ENCODE results near the gene FKBP7.
"Not testable (repeated sequence)": the region's sequence is repeated elsewhere in the genome, so short reads cannot be mapped to it uniquely, and the experiment has no call there.

Gene FKBP7

DNA sequence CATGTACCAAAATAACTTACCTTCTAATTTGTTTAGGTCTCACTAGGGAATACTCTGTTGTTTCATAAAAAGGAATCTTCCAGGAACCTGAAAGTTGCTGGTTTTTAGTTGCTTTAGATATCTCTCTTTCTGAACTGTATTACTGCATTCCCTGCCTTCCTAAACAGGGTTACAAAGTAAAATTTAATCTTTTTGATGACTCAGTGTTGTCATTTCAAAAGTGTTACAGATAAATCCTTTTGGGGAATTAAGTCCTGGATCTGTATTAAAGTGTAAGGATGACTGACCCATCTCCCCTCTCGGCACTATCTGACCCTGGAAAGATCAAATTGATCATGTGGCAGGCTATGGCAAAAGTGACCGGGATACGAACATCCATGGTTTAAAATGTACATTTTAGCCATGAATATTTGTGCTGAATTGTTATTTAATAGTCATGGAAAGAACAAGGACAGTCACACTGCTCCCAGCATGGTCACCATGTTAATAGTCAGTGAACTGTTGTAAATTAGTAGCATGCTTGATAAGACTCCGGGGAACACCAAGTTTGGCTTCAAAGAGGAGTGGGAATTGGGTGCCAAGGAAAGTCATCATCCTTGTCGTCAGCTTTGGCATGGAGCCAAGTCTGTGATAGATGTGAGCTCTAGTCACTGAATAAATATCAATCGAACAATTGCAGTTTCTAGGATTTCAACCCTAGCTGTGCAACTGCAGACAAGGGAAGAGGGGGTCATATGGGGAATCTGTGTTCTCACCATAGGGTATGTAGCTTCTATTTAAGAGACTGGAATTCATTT lies 6.0 kb upstream of the FKBP7 start:
- no peak for DNase-seq

DNA sequence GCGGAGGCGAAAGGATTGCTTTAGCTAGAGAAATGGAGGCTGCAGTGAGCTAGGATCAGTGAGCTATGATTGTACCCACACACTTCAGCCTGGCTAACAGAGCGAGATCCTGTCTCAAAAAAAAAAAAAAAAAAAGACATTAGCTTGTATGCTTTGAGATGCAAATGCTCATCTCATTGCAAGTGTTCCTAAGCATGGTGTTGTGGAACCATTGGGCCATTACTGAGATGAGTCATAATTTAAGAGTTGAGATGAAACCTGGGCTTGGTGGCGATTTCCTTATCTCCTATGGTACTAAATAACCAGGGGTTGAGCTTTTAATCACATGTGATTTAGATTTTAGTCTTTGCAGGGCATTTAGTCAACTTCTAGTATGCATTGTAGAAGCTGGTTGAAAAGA lies 4.0 kb upstream of the FKBP7 start:
- DNase-seq, result no peak

DNA sequence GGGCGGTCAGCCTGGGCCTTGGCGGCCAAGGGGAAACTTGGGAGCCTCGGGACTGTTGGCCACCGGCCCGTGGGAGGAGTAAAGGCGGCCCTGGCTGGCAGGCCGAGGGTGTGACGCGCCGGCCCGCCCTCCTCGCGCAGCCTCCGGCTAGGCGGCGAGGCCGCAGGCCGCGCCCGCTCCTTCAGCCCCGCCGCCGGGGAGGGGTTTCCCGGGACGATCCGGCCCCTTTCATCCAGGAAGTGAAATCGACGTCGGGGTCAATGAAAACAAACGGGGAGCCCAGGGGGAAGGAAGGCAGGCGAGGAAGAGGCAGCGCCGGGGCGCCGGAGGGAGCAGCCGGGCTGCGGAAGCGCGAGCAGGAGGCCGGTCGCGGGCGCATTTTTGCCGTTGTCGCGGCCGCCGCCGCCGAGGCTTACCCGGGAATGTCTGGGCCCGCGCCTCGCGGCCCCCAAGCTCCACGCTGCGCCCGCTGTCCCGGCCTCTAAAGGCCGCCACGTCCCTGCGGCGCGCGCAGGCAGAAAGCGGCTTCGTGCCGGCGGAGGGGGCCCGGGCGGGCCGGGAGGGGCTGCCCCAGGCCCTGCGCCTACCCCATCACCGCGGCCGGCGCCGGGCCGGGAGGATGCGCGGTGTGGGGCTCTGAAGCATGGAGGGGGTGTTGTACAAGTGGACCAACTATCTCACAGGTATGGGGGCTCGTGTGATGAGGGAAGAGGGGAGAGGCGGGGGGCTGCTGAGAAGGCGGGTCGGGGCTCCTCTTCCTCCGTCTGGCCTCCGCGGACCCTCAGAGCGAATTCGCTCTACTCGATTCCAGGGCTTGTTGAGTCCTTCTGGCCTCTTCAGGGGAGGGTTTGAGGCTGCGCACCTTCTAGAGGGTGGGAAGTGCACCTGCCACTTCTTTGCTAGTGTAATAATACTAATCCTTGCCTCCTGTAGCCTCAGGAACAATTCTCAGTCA lies 2.1 kb upstream of the FKBP7 start, which contains the start of gene PLEKHA3:
Gene PLEKHA3 (plus strand): TSS at position 231 of the 955 bp plus-strand sequence. CDS start 413 bp downstream, at position 644.
- peak; percentile 68 for DNase-seq

DNA sequence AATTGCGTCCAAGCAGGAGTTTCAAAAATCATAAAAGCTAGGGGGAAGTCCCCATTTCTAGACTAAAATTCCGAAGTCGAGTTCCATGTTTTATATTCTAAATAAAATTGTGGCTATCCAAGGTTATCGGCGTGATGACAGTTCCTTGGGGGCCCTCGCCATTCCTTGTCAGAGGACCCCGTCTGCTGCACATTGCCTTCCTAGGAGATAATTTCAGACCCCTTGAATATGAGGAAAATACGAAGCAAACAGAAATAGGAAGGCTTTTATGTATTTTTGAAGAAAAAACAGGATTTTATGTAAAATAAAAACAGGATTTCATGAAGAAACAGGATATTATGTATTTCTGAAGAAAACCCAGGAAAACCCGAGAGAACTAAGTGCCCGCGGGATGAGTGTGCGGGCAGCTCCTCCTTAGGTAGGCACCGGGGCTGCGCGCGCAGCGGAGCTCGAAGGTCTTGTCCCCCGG lies 1.4 kb upstream of the FKBP7 start:
- DNase-seq, result no peak

DNA sequence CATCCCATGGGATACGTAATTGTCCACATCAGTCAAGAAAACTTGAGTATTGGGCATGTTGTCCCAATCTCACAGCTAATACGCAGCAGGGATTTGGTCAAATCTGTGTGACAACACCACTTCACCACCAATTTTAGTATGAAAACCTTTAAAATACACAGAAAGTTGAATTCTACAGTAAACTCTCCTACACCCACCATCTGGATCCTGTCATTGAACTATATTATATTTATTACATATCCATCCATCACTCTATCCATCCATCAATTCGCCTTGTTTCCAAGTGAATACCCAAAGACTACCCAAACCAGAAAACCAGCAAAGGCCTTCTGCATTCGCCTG lies 846 bp upstream of the FKBP7 start:
- DNase-seq, result no peak

DNA sequence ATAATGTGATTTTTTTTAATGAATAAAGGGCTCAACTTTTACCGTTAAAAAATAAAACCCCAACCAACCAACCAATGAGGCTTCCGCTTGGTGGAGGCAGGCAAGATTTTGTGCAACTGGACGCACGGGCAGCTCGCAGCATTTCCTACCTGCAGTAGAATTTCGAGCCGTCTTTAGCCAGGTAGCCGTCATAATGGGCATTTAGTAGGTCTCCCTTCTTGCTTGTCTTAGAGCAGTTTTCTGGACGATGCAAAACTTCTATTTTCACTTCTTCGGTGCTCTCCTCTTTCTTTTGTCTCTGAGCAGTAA lies 316 bp downstream of the FKBP7 start:
- DNase-seq, result no peak

DNA sequence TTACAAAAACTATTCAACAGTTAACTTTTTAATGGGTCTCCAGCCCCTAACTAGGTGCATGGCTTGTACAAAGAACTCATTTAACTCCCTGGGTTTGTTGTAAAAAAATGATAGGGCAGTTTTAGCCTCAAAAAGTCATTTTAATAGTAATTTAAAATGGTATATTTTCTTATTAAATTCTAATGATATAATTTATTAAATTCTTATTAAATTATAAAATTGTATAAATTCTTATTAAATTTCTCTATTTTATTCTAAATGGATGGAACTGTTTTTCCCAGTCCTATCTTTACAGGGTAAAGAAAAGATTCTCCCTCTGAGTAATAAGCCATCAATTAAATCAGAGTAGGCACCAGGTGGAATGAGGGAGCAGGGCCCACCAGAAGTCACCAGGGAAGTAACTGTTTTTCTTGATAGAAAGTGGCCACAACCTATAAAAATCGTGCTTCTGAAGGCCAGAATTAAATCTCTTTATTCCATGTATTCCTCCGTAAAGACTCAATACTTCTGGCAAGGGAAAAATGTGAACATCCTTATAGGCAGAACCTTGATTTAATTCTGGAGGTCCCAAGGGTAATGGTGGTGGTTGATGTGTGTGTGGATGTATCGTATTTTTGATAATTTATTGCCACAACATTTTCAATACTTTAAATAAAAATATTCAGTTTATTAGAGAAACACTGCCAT lies 814 bp downstream of the FKBP7 start:
- no peak for DNase-seq

DNA sequence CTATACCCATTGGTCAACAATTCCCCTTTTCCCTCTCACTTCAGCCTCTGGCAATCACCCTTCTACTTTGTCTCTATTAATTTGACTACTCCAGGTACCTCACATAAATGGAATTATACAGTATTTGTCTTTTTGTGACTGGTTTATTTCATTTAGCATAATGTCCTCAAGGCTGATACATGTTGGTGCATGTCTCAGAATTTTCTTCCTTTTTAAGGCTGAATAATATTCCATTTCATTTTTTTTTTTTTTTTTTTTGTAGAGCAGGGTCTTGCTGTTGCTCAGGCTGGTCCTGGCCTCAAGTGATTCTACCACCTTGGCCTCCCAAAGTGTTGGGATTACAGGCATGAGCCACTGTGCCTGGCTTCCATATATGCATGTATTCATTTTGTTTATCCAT lies 1.9 kb downstream of the FKBP7 start:
- DNase-seq, result no peak

DNA sequence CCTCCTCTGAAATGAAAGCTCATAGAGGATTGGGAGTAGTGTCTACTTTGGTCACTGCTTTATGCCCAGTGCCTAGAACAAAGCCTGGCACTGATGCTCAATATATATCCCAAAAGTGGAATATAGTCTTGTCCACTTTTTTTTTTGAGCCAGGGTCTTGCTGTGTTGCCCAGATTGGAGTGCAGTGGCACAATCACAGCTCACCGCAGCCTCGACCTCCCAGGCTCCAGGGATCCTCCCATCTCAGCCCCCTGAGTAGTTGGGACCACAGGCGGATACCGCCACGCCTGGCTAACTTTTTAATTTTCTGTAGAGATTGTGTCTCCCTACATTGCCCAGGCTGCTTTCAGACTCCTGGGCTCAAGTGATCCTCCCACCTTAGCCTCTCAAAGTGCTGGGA lies 3.8 kb downstream of the FKBP7 start:
- DNase-seq, result no peak

DNA sequence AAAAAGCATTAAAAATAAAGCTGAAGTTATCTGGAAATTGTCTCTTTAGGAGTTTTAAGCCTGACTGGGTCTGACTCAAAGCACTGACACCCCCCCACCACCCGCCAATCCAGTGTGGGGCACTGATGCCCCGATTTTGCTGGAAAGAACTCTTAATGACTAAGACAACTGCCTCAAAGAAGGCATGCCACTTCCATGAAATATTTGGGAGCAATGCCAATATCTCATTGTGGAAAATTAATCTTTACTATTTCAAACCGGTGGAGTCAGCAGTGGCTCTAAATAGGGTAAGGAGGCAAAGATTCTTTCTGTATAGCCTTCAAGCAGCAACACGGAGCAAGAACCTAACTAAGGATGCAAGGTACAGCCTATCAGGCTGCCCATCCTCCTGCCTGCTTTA lies 4.5 kb downstream of the FKBP7 start:
- no peak for DNase-seq

DNA sequence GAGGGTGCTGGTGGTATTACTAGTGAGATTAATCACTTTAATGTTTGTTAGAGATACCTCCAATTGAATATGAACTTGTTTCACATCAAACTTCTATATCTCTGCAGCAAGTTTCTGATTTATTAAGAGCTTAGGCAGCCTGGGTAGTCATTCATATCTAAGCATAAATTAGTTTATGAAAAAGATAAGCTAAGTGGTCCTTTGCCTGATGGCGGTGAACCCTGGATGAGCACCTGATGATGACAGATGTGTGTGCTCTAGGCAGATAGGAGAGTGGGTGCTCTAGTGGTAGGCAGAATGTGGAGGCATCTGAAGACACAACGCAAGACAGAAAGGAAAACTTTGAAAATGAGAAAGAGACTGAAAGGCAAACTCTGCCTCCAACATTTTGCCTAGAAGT lies 5.0 kb downstream of the FKBP7 start:
- DNase-seq, result no peak

DNA sequence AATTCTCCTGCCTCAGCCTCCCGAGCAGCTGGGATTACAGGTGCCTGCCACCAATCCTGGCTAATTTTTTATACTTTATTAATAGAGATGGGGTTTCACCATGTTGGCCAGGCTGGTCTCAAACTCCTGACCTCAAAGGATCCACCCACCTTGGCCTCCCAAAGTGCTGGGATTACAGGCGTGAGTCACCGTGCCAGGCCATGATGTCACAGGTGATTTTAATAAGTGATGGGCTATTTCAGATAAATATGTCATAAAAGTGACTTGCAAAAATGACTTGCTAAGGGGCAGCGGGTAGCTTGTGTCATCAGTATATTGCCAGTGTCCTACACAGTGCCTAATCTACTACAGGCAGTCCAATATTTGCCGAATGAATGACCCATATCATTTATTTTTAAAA lies 7.1 kb downstream of the FKBP7 start:
- DNase-seq, result not testable (repeated sequence)

DNA sequence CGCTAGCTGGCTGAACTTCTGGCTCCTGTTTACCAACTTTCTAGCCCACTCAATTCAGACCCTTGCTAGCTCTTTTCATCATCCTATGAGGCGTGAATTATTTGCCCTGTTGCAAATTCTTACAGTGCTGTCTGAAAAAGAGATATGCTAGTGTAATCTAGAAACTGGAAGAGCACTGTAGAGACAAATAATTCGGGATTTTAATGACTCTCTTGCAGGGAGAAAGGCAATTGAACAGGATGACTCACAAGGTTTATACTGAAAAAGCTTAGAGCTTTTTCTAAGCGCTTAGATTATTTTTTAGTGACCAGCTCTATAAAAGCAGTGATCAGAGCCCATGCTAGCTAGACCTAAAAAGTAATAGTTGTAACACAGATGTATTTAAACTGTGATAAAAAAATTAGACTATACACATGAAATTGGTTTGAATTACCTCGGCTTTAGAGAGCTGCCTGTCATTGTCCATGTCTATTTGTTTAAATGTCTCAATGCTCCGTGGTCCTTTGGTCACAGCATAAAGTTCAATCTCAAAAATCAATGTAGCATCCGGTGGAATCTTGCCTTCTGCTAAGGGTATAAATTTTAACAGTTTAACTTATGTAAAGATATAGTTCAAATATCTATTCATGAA lies 9.1 kb downstream of the FKBP7 start:
- DNase-seq, result no peak

DNA sequence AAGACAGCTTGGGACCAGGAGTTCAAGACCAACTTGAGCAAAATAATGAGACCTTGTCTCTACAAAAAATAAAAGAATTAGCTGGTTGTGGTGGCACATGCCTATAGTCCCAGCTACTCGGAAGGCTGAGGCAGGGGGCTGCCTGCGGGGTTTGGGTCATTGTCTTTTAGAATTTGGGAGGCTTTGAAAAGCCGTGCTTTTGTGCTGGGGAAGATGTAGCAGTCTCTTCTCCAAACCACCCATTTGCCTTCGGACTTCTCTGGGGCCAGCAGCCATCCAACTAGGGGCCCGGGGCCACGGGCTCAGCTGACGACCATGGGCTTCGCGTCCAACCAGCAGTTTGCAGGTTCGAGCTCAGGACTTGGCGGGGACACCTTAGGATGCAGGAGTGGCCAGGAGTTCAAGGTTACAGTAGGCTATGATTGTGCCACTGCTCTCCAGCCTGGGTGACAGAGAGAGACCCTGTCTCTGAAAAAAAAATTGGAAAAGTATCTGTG lies 21.0 kb downstream of the FKBP7 start:
- no peak for DNase-seq

DNA sequence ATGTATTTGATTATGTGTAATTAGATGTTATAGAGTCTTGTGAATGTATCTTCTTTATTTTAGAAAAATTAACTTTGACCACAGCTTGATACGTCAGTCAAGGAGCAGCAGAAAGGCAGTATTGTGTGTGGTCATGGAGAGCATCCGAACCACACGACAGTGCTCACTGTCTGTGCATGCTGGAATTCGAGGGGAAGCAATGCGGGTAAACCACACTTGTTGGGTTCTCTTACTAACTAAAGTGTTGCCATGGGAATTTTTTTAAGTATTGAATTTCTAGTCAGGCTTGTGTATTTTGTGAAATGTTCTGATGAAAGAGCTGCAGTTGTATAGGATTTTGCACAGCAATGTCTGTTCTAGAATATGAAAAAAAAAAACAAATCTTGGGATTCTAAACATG lies 22.5 kb downstream of the FKBP7 start:
- no peak for DNase-seq

DNA sequence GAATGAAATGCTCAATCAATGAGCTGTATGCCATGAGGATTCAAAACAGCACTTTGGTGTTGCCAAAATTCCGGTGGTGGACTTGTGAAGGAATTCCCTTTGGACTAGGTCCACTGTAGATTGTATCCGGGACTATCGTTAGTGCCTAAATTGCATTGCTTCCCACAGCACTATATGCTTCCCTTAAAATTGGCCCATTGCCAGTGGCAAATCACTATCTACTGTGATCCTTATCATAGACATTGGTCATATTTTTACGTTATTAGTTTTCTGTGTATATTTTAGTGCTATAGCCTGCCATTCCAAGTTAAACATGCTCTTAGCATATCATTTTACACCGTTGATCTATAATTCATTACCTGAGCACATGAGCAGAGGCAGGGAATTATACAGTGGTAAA lies 25.5 kb downstream of the FKBP7 start:
- no peak for DNase-seq

DNA sequence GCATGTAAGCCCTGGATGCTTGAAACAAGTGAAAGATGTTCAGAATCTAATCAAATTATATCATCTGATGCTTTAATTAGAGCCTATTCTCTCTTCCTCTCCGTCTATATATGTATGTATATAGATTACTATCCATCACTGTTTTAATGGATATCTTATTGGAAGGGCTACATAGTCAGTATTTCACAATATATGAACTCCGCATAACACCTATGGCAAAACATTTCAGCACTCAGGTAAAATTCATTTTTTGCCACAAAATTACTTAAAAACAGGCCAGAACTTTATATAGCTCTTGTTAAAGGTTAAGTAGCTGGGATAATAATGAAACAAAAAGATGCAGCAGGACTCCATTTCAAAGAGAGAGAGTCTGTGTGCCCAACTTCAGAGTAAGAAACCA lies 26.1 kb downstream of the FKBP7 start:
- no peak for DNase-seq

DNA sequence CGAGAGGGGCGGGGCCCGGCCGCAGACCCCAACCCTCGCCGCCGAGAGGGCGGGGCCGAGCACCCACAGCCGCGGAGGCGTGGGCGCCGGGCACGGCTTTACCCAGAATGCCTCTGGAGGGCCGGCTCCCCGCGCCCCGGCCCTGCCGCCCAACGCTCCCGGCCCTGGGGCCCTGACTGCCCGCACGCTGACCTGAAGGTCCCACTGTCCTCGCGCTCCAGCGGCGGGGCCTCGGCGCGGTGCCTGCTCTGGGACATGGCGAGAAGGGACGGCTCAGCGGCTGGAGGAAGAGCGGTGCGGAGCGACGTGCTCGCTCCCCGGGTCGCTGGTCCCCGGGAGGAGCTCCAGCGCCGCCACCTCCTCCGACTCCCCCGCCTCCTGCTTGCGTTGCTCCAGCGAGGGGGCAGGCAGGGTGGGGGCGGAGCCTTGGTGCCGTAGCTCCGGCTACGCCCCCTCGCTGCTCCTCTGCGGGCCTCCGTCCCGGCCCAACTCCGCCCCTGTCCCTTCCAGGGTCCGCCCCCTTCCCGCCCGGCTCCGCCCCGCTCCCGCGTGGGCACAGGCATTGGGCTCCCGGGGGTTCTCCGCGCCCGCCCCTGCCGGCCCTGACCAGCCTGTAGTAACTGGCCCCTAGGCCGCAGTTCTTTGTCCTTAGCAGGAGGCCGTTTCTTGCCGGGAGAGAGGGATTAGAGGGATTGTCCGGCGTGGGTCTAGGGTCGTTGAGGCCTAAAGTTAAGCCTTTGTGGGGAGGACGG lies 27.4 kb downstream of the FKBP7 start, which contains the start of the genes PJVK and PRKRA:
Gene PJVK (plus strand): TSS at position 605 of the 752 bp plus-strand sequence. CDS start 2,032 bp downstream, outside the sequence.
Gene PRKRA (minus strand): TSS at position 402 of the 752 bp plus-strand sequence. CDS start 145 bp downstream, at position 257.
- DNase-seq, result peak; percentile 88

DNA sequence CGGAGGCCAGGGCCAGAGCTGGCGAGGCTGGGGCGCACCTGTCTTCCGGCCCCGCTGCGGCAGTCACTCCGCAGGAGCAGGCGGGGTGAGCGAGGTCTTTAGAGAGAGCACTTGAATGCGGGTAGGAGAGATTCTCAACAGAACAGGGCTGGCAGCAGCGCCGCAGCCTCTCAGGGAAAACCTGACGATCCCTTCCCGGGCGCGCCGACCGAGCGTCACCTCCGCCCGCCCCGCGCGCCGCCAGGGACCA lies 28.0 kb downstream of the FKBP7 start:
- no peak for DNase-seq

DNA sequence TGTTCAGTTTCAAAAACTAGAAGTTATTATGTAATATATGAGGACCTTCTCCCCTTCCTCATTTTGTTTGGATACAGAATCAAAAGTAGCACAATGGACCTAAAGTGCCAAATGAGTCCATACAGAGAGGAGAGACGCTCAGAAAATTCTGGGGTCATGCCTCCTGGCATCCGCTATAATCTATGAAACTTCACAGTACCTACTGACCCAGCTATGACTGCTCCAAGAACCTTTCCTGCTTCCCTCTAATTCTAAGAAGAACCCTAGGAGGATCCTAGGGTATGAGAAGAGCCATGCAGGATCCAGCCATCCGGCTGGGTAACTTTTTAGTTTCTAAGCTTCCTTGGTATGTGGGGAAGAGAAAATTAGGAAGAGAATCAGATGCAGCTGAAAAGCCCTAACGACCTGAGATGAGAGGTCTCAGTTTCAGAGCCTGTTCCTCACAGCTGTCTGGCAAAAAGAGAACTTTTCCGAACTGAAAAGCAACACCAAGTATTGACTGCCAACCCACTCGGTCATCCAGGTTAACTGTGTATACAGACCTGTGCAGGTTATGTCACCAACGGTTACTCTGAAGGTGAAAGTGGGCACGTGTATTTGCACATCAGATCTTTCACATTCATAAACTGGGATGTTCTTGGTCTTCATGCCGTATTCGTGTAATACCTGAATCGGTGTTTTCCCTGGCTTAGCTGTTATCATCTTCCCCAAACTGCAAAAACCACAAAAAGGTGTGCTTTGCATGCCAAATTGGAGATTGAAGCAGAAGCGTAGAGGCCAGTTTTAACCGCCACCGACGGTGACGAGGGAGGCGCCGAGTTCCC lies 28.5 kb downstream of the FKBP7 start:
- no peak for DNase-seq
